Renal pelvis (tissue), 4 donors: ENCODE data around the gene YDJC. TPM values are rescaled to one million over a fixed set of nuclear protein-coding genes. Genes with fewer than 3 reads are reported as not detected.
"Not testable (repeated sequence)": the region's sequence is repeated elsewhere in the genome, so short reads cannot be mapped to it uniquely, and the experiment has no call there.

ENCODE experiments used
- DNase-seq: peaks from one replicate; pipeline ENCODE4 v3.0.0-alpha.2; 2013
- polyA plus RNA-seq, 3 donors: library from polyadenylated mRNA; unstranded; fragments of 120-200 nt; gene quantifications; one replicate each; pipeline ENCODE4 v1.2.1, GENCODE V29; 2013; ENCODE audit not compliant: insufficient read length in 3 of 3

Gene YDJC
- polyA plus RNA-seq, 3 donors = 15.1 to 18.9 (median 18.6) TPM

DNA sequence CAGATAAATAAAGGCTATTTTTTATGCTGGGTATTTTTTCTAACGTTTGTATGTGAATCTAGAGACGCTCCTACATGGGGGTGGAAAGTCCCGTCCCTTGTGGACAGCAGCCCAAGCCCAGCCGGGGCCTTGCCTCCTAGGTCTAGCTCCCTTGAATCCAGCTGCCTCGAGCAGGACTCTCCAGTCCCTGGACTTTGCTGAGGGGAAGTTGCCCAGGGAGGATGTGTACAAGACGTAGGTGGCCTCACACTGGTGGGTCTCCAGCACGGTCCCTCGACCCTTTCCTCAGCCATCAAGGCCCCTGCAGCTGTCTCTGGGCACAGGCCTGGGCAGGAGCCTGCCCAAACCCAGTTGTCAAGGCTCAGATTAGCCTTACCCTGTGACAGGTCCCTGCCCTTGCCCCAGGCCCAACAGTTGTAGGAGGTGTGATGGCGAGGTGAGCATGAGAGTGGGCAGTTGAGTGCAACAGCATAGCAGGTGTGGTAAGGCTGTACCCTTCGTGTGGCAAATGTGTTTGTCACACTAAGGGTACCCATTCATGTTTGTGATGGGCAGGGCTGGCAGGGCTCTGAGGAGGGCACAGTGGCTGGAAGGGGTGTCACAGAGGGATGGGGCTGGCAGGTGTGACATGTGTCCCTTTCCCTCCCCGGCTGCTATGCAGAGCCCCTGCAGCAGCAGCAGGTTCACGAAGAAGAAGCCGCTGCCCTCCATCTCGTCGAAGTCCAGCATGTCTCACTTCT is 6.1 kb upstream of the YDJC start:
- DNase-seq = no peak

- DNase-seq = no peak
These were observed 5.0 kb upstream of the YDJC start for GRCh38 chr22:21634844-21635243.

GRCh38 chr22:21634081-21634480 is 4.3 kb upstream of the YDJC start:
- DNase-seq = no peak

- no peak for DNase-seq
These were observed 3.7 kb upstream of the YDJC start for GRCh38 chr22:21633481-21633880.

DNA sequence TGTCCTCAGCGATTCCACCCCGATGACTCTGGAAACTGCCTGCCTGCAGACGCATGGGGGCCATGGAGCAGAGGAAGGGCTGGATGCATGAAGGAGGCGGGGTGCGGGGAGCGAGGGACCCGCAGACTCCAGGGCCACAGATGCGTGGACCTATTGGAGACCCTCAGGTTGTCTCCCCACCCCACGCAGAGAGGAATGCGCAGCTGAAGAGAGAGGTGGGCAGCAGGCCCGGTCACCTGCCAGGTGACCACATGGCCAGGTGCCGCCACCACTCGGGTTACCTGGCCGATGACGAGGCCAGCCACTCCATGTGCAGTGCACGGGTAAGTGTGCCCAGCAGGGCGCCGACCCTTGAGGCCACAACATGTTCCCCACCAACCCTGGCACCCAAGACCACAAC is 3.1 kb upstream of the YDJC start:
- DNase-seq = no peak

- DNase-seq = no peak
These were observed 2.5 kb upstream of the YDJC start, which contains the start of gene CCDC116 for GRCh38 chr22:21632237-21632895. Gene CCDC116 (plus strand): TSS chr22:21632760. CDS start chr22:21633182, 422 bp downstream.

DNA sequence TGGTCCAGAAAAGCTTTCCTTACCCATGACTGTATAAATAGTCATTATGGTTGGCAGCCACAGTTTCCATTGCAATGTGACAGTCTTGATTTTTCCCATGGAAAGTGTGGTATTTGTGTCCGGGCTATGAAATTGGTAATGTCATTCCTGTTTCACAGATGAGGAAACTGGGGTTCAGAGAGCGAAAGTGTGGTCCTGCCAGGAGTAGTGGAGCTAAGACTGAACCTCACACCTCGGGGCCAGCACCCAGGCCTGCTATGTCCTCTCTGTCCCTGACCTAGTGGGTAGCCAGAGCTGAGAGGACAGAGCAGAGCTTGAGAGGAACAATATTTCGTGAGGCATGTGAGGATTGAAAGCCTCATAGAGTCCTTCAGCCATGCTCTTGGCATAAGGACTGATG is 1.2 kb upstream of the YDJC start:
- no peak for DNase-seq

- no peak for DNase-seq
These were observed 1.2 kb downstream of the YDJC start for GRCh38 chr22:21628386-21629254.

GRCh38 chr22:21626735-21627469 is 2.9 kb downstream of the YDJC start:
- DNase-seq = no peak

GRCh38 chr22:21626073-21626734 is 3.6 kb downstream of the YDJC start:
- DNase-seq = no peak

GRCh38 chr22:21624880-21625791 is 4.7 kb downstream of the YDJC start:
- DNase-seq = no peak

- DNase-seq = no peak
These were observed 5.5 kb downstream of the YDJC start for GRCh38 chr22:21624120-21624879.

DNA sequence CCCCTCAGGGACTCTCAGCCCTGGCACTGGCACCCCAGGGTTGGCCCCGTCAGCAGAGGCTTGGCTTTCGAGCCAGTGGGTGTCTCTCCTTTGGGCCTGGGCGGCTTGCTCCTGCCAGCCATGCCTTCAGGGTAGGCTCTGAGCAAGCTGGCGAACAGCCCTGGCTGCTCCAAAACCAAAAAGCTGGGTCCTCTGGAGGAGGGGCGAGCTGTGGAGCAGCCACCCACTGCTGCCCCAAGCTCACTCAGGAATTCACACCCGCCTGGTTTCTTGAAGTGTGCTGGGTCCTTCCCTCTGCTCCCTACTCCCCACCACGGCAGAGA is 6.2 kb downstream of the YDJC start:
- no peak for DNase-seq

- DNase-seq = no peak
These were observed 6.7 kb downstream of the YDJC start for GRCh38 chr22:21622919-21623647.

DNA sequence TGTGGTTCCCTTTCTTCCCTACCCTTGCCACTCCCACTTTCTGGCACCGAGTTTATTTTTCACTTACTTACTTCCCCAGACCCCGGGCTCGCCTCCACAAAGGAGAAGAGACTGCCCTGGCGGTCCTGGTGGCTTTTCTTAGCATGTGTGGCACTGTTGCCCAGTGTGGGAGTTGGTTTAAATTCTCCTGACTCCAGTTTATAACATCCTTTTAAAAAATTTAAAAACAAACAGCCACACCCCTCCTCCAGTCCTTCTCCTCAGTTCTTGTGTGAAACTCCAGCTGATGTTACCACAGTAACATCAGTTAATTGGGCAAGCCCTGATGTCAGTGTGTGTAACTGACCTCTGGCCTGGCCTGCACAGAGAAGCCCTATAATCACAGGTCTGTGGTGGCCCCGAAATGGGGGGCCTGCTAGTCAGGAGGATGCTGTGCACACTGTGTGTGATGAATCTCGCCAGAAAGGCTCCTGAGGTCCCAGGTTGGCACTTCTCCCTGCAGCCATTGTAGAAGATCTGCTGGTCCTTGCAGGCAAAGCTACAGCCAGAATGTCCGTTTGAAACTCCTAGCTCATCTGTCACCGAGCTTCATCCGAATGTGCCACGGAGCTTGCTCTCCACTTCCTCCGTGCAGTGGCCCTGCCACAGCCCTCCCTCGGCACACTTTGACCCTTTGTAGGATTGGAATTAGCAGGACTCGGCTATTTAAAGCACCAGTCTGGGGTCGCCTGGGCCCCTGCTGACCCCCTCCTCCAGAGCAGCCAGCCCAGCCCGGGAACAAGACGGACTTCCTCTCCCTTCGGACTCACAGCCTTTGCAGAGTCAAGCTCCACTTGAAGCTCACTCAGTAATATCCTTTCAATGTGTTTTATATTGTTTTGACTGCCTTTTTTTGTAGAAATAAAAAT is 7.6 kb downstream of the YDJC start:
- DNase-seq = no peak

DNA sequence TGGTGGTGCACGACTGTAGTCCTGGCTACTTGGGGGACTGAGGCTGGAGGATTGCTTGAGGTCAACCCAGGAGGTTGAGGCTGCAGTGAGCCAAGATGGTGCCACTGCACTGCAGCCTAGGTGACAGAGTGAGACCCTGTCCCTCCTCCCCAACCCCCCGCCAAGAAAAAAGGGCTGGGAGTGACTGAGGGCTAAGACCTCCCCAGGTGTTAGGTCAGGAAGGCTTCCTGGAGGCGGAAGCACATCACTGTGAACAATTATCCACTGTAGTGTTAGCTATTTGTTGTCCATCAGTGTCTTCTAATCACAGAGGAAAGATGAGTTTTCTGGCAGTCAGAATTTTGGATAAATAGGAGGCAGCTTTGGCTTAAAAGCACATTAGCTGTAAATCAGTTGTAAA is 8.8 kb downstream of the YDJC start:
- DNase-seq = no peak

DNA sequence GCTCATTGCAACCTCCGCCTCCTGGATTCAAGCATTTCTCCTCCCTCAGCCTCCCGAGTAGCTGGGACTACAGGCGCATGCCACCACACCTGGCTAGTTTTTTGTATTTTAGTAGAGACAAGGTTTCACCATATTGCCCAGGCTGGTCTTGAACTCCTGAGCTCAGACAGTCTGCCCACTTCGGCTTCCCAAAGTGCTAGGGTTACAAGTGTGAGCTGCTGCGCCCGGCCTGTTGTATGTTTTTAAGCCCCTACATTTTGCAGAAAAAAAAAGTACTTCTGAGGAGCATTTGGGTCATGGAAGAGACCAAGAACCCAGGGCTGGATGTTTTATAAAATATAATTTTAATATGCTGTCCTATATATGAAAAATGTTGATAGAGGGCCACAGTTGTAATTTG is 12.5 kb downstream of the YDJC start:
- DNase-seq = not testable (repeated sequence)

- no peak for DNase-seq
These were observed 14.1 kb downstream of the YDJC start for GRCh38 chr22:21615731-21616130.
